ENCODE data around the gene TSC22D4.
A peak's percentile ranks its signal among the peaks of the same experiment; 100 is the strongest.

TSC22D4 gene

DNA sequence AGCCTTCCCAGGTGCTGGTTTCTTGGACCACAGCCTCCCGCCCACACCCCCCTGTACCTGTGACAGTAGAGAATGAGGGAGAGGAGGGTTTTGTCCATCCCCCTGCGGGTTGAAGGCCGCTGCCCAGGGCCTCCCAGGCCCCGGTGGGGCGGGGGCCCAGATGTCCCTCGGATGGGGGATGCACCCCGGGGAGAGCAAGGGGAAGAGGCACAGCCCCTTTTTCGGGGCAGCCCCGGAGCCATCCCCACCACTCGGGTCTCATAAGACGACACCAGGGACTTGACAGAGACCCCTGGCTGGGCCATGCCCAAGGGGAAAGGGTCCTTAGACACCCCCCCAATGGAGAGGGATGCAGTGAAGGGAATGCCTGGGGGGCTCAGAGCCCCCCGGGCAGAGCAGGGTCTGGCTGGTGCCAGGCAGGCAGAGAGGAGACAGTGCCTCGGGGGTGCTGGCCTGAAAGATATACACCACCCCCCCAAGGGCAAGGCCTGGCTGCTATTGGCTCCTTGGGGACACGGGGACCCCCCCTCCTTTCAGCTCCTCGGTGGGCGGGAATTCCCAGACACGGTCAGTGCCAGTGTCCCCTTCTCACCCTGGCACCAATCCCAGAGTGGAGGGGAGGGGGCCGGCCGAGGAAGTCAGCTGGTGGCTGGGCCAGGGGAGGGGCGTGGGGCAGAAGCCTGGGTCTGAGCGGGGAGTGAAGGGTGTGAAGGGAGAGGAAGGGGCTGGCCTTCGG lies 11.2 kb downstream of the TSC22D4 start:
- H4K20me1 ChIP-seq (ENCODE audit: insufficient read depth, low read length), result peaks cover 9% of the 10 kb centered on the region
- no peak for TF ChIP-seq EZH2phosphoT487 (IDR thresholded peaks at IDR 0.05; ENCODE audit: low read depth)
- TF ChIP-seq, protein P1, sequence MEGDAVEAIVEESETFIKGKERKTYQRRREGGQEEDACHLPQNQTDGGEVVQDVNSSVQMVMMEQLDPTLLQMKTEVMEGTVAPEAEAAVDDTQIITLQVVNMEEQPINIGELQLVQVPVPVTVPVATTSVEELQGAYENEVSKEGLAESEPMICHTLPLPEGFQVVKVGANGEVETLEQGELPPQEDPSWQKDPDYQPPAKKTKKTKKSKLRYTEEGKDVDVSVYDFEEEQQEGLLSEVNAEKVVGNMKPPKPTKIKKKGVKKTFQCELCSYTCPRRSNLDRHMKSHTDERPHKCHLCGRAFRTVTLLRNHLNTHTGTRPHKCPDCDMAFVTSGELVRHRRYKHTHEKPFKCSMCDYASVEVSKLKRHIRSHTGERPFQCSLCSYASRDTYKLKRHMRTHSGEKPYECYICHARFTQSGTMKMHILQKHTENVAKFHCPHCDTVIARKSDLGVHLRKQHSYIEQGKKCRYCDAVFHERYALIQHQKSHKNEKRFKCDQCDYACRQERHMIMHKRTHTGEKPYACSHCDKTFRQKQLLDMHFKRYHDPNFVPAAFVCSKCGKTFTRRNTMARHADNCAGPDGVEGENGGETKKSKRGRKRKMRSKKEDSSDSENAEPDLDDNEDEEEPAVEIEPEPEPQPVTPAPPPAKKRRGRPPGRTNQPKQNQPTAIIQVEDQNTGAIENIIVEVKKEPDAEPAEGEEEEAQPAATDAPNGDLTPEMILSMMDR (IDR thresholded peaks at IDR 0.05; ENCODE audit: low read depth, low read length), result no peak

DNA sequence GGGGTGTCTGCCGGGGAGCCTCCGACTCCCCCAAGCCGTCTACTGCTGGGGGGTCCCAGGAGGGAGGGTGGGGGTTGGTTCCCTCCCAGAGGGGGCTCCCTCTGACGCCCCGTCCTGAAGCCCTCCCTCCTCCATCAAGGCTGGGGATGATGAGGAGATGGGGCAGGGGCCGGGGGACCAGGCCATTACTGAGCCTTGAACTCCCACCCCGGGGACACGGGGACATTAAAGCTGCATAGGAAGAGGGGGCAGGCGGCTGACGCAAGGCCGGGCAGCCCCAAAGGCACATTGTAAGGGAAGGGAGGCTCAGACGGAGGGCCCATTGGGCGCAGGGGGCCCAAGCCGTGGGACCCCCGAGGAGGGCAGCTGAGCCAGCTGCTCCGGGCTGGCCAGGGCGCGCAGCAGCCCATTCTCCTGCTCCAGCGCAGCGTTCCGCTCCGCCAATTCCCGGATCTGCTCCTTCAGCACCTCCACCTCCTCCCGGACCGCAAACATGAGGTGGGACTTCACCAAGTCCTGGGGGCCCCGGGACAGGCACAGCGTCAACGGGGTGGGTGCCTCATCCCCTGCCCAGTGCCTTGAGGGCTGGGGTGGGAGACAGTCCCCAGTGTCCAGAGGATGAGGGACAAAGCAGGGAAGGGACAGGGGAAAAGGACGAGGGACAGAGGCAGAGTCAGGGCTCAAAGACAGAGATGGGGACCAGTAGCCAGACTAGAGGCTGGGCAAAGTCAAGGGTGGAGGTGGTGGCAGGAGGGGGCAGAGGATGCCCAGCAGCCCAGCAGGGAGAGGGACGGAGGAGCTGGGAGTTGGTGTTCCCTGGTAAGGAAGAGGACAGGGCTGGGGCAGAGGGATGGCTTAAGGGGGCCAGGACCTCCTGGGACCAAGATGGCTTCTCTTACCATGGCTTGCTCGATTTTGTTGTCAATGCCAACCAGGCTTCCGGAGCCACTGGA lies 12.1 kb downstream of the TSC22D4 start:
- no peak overlapping the region for H3K4me3 ChIP-seq (ENCODE audit: low read length)
- no peaks in the 10 kb centered on the region for H3K27me3 ChIP-seq (ENCODE audit: low read depth, low read length)
- TF ChIP-seq, protein P1 (IDR thresholded peaks at IDR 0.05; ENCODE audit: low read depth, low read length), result no peak
- no peak for TF ChIP-seq EZH2phosphoT487 (IDR thresholded peaks at IDR 0.05; ENCODE audit: low read depth)
- H3K9ac ChIP-seq (ENCODE audit: low read length), result no peak overlapping the region
- no peaks in the 10 kb centered on the region for H3K9me3 ChIP-seq (ENCODE audit: insufficient read depth, low read length)
- H4K20me1 ChIP-seq (ENCODE audit: insufficient read depth, low read length), result peaks cover 7% of the 10 kb centered on the region
- H3K4me2 ChIP-seq (ENCODE audit: low read length), result no peak overlapping the region
- H3K27ac ChIP-seq (ENCODE audit: low read length), result no peak overlapping the region
- H3K4me1 ChIP-seq (ENCODE audit: low read length), result no peaks in the 10 kb centered on the region
- no peaks in the 10 kb centered on the region for H3K79me2 ChIP-seq (ENCODE audit: low read length)
- peaks cover 10% of the 10 kb centered on the region for H3K36me3 ChIP-seq (replicated peaks; ENCODE audit: low read depth, low read length)
- no peak overlapping the region for H2AFZ ChIP-seq (ENCODE audit: low read depth, low read length)

More for the DNA sequence above, 11.2 kb downstream of the TSC22D4 start:
- Histone ChIP-seq H3K27me3 (ENCODE audit: low read depth, low read length) (no peaks in the 10 kb centered on the region), H3K4me1 (ENCODE audit: low read length) (peaks cover under 1% of the 10 kb centered on the region; the same call in 1 of the 2 replicates), H3K9me3 (ENCODE audit: insufficient read depth, low read length) (no peaks in the 10 kb centered on the region), H2AFZ (ENCODE audit: low read depth, low read length) (no peak overlapping the region), H3K4me3 (ENCODE audit: low read length) (no peak overlapping the region), H3K9ac (ENCODE audit: low read length) (no peak overlapping the region), H3K27ac (ENCODE audit: low read length) (no peak overlapping the region), H3K79me2 (ENCODE audit: low read length) (no peaks in the 10 kb centered on the region), H3K36me3 (replicated peaks; ENCODE audit: low read depth, low read length) (peaks cover 11% of the 10 kb centered on the region), H3K4me2 (ENCODE audit: low read length) (no peak overlapping the region)

DNA sequence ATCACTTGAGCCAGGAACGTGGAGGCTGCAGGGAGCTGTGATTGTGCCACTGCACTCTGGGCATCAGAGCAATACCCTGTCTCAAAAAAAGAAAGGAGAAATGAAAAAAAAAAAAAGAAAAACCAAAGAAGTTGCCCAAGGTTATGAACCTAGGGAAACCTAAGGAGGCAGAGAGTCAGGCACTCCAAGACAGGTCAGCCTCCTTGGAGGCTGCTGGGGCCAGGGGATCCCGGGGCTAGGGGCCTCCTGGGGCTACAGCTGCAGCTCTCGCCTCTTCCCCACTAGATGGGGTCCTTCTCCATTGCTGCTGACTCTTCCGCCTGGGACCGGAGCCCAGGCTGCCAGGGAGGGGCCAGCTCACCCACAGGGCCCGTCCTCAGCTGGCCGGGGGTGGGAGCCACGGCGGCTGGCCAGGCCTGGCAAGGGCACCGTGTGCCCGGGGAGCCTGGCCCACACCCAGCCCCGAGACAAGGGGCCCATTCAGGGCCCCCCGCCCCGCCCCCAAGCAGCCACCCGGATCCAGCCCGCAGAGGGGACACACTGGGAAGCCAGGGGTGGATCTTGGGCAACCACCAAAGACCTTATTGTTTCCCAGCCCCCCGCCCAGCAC lies 13.2 kb downstream of the TSC22D4 start:
- Histone ChIP-seq H3K4me3 (ENCODE audit: low read length) (no peak overlapping the region), H3K27ac (ENCODE audit: low read length) (no peak overlapping the region), H3K27me3 (ENCODE audit: low read depth, low read length) (no peaks in the 10 kb centered on the region), H2AFZ (ENCODE audit: low read depth, low read length) (no peak overlapping the region), H3K9me3 (ENCODE audit: insufficient read depth, low read length) (no peaks in the 10 kb centered on the region), H3K4me2 (ENCODE audit: low read length) (no peak overlapping the region), H3K79me2 (ENCODE audit: low read length) (no peaks in the 10 kb centered on the region), H4K20me1 (ENCODE audit: insufficient read depth, low read length) (peaks cover 6% of the 10 kb centered on the region), H3K36me3 (replicated peaks; ENCODE audit: low read depth, low read length) (peaks cover 6% of the 10 kb centered on the region), H3K4me1 (ENCODE audit: low read length) (no peaks in the 10 kb centered on the region), H3K9ac (ENCODE audit: low read length) (no peak overlapping the region)
- TF ChIP-seq EZH2phosphoT487 (IDR thresholded peaks at IDR 0.05; ENCODE audit: low read depth), result no peak
- TF ChIP-seq, protein P1 (IDR thresholded peaks at IDR 0.05; ENCODE audit: low read depth, low read length), result peak; percentile 32; the same call in 1 of the 2 replicates
